Umbilical cord (tissue), 2 donors: Measurements from ENCODE around the gene ZFHX3. TPM values are rescaled to one million over a fixed set of nuclear protein-coding genes. Genes with fewer than 3 reads are reported as not detected.

Experiments used
- DNase-seq: peaks from one replicate; pipeline ENCODE4 v3.0.0-alpha.2; 2015; ENCODE audit warnings: low spot score
- total RNA-seq: library from RNA; depleted of rRNA; stranded (reverse); fragments of >200 nt; gene quantifications from one replicate; pipeline ENCODE4 v1.2.3, GENCODE V29; 2014; ENCODE audit warnings: low replicate concordance; ENCODE audit not compliant: insufficient read depth

The ZFHX3 gene
- total RNA-seq, 1 donor from 2014 or later = 26.7 TPM

DNA sequence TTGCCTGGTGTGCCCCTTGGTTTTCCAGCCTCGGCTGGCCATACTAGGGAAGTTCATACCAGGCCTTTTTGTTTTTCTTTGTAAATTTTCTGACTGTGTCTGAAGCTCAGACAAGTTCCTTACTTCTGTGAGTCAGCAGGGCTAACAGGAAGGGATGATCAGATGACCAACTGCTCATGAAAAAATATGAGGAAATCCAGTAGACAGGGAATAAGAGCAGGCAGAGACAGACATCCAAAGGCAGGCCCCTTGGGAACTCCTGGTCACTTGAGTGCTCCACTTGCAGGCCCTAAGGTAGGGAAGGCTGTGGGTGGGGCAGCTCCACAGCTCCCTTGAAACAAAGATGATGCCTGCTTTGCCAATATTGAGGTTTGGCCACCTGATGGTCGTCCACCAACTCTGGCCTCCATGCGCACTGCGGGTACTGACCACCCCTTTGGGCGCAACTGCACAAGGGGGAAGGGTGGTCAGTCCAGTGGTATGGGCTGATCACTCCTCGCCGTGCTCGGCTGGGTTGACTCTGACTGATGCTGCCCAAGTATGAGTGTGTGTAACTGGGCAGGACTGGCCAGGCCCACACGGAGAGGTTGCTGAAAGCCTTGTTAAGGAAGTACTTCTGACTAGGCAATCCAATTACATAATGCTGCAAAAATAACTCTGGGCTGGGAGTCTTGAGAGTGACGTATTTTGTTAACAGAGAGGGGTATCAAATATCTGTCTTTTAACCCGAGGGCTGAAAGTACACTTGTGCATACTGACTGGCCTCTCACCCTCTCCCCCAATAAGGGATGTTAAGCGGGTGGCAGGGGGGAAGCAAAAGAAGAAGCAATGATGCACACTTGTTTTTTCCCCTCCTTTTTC is 20.8 kb upstream of the ZFHX3 start:
- DNase-seq = peak; percentile 91

DNA sequence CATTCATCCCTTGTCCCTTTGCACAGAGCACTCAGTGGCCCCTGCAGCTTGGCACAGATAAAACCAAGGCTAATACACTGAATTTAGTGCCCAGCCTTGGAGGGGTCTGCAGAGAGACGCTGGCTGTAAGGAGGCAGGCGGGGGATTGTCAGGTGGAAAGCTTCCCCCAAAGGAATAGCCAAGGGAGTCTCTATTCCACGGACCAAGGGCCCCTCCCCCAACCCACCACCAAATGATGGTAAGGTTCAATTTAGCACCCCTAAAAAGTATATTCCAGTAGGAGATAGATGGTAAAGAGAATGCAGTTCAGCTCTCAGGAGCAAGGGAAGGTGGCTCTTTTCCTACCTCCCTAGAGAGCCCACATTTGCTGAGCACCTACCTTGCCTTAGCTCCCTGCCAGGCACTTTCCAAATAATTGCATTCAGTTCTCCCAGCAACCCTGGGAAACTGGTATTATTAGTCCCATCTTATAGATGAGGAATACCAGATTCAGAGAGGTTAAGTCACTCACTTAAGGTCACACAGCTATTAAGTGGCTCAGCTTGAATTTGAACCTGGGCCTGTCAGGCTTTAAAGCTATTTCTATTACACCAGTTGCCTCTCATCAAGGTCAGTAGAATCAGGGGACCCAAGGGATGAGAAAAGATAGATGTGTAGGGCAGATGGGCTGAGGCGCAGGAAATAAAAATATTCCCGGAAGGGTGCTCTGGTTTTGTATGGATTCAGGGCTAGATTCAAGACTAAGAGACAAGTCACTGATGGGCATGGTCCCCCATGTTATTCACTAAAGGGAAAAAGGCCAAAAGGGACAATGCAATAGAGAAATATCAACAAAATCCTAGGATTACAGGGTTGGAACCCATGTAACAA is 20.0 kb upstream of the ZFHX3 start:
- DNase-seq = no peak

- DNase-seq = peak; percentile 76
These were observed 19.2 kb upstream of the ZFHX3 start for GRCh38 chr16:73066927-73067670.

DNA sequence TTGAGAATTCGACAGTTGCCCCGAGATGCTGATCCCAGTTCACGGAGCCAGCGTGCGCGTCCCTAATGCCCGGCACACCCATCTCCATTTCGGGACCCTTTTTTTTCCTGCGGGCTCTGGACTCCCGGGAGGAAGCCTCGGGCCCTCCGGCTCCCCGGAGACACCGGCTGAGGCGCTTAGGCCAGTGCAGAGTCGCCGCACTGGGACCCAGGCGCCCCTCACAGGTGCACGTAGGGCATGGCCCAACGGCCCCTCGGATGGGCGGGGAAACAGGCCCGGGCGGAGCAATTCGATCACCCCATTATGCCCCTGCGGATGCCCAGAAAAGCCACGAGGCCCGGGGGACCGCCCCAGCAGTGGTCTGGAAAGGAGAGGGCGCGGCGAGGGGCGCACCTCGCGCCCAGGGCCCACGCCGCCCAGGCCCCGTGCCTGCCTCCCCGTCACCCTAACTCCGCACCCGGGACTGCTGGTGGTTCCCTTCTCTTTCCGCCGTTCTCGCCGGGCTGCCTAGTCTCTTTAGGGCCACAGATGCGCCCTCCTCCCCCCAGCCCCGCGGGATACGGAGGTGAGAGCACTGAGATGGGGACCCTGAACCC is 18.5 kb upstream of the ZFHX3 start:
- DNase-seq = peak; percentile 22

GRCh38 chr16:73065632-73066330 is 17.9 kb upstream of the ZFHX3 start:
- DNase-seq = peak; percentile 55

DNA sequence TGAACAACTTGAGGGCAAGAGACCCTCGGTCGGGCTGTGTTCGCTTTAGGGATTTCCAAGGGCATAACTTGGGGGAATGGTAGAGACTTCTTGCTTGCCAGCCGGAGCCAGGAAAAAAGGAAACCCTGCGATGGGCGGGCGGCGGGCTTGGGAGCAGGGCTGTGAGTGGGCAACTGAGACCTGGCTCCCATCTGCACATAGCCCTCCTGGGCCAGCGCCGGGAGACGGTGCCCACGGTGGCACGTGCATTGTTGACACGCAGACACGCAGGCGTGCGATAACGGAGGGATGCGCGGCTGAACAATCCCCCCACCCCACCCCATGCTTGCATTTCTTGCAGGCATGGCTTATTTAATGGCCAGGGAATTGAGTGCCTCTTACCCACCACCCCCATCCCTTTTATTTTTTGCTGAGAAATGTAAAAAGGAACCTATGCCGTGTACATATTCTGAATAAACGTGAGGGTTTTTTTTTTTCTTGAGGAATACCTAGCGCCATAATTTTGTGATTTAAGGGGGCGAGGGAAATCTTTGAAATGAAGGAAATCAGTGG is 17.1 kb upstream of the ZFHX3 start:
- DNase-seq = no peak

- DNase-seq = peak; percentile 77
These were observed 16.5 kb upstream of the ZFHX3 start for GRCh38 chr16:73064212-73064993.

- DNase-seq = no peak
These were observed 15.9 kb upstream of the ZFHX3 start for GRCh38 chr16:73063854-73064211.

DNA sequence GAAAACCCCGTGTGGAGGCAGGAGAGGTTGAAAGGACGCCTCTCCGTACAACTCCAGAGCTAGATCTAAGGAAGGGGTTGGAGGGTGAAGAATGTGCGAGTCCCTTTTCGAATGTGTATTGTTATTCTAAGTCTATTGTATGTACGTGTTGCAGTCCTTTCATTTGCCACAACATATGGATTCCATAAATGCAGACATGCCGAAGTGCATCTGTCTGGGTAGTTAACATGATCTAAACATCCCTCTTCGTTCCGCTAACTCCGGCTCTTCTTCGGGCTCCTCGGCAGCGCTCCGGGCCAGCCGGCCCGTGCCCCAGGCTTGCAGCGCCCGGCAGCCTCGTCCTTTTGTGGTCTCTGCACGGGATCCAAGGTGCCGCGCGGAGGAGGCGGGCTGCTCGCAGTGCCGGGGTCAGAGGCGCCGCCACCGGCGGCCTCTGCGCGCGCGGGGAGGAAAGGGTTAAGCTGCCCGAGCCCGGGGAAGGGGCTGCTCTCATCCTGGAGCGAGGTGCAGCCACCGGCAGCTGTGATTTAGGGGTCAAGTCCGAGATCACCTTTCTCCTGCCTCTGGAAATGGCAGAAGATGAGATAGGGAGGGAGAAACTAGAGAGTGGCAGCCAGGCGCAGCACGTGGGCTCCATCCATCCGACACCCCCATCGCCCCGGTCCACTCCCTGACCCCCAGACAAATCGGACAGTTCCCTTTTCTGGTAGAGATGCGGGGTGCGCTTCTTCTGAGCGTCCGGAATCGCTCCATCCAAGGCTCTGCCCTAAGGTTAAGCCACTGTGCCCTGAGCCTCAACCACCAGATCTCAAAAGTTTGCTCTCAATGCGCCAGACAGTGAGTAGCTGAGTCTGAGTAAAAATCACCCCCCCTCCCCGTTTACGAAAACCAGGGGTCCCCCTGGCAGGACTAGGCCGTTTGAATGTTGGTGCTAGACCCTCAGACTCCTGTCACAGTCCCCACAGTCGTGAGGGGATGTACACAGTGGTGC is 15.1 kb upstream of the ZFHX3 start:
- DNase-seq = peak; percentile 46

GRCh38 chr16:73062001-73062616 is 14.2 kb upstream of the ZFHX3 start:
- peak; percentile 21 for DNase-seq

DNA sequence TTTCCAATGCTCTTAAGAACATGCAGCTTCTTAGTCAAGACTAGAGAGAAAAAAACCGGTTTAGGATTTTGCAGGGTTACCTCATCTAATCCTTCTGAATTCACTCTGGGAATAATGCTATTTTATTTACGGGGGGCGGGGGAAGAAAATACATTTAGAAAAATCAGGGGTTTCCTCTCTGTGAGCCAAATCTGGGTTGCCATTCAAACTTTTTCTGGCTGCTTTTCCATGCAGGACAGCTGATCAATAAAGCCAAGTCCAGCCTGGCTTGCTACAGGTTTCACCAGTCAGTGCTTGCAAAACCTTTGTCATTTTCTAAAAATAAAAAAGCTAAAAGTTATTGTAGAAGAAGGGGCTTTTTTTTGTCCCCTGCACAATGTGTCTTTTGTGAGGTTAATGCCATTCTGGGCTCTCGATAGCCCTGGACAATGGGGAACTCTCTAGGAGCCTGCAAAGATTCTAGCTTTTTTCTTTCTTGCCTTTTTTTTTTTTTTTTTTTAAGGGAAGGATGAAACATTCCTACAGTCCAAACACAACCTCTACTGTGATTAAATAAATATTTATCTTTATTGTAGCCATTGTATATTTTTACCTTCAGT is 13.1 kb upstream of the ZFHX3 start:
- DNase-seq = peak; percentile 63

GRCh38 chr16:73059779-73060615 is 12.1 kb upstream of the ZFHX3 start:
- peak; percentile 74 for DNase-seq

GRCh38 chr16:73058616-73059409 is 10.9 kb upstream of the ZFHX3 start:
- DNase-seq = peak; percentile 72

GRCh38 chr16:73058221-73058615 is 10.3 kb upstream of the ZFHX3 start:
- DNase-seq = peak; percentile 54

- peak; percentile 37 for DNase-seq
These were observed 9.6 kb upstream of the ZFHX3 start for GRCh38 chr16:73057291-73058210.
